KBM-7 (cell line): ENCODE measurements around the gene TAS1R1.
A peak's percentile ranks its signal among the peaks of the same experiment; 100 is the strongest.

Experiments used
- DNase-seq: peaks from one replicate; pipeline ENCODE4 v3.0.0-alpha.2; 2015
- in situ Hi-C: fragments of 300-500 bp; cut with MboI; formaldehyde crosslinking; loops from 2 replicates; pipeline ENCODE4 v1.14.3; 2020; ENCODE audit warnings: low sequenced_read_pairs, low pct_unique_long_range_greater_than_20kb, mixed read lengths

TAS1R1 gene

DNA sequence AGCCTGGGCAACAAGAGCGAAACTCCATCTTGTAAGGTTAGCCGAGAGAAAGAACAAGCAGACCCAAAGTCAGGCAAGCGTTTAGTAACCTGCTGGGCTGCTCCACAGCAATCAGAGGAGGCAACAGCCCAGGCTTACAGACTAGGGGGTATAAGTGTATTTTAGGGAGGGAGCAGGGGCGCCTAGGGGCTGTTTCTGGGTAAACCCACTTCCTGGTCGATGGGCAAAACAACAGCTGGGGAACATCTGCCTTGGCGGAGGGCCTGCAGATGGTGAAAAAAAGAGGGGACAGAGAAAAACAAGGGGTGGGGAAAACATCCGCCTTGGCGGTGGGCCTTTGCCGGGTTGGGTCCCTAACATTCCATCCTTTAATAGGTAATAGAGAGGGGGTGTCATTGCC lies 5.2 kb downstream of the TAS1R1 start:
- peak; percentile 33 for DNase-seq
- in situ Hi-C loops: no loop called here

DNA sequence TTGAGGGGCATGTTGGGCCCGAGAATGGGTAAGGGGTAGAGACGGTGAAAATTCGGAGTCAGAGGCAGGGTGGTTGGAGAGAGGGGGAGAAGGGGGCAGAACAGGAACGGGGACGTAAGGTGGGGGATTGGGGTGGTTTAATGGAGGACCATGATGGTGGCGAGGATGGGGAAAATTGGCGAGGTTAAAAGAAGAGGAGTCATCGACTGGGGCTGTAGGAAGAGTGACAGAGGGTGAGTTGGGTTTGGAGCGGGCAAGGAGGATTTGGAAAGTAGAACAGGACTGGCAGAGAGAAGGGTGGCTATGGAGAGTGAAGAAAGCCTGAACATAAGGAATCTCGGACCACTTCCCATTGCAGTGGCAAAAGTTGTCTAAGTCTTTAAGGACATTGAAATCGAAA lies 13.9 kb downstream of the TAS1R1 start:
- in situ Hi-C loops: no loop called here
- no peak for DNase-seq

DNA sequence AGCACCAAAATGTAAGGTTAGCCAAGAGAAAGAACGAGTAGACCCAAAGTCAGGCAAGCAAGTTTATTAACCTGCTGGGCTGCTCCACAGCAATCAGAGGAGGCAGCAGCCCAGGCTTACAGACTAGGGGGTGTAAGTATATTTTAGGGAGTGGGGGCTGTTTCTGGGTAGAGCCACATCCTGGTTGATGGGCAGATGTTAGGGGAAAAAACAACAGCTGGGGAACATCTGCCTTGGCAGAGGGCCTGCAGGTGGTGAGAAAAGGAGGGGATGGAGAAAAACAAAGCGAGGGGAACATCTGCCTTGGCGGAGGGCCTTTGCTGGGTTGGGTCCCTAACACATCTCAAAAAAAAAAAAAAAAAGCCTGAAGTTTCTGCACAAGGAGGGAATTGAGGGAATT lies 15.0 kb downstream of the TAS1R1 start:
- in situ Hi-C loops: no loop called here
- no peak for DNase-seq

DNA sequence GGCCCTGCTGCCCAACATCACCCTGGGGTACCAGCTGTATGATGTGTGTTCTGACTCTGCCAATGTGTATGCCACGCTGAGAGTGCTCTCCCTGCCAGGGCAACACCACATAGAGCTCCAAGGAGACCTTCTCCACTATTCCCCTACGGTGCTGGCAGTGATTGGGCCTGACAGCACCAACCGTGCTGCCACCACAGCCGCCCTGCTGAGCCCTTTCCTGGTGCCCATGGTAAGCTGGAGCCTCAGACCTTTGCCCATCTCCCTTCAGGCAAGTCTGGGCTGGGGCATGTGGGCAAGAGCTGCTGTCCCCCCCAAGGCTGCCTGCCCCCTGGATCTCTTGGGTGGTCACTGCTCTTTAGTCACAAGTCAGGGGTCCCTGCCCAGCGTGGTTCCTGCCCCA lies 15.9 kb downstream of the TAS1R1 start:
- DNase-seq: no peak
- in situ Hi-C loops: no loop called here

DNA sequence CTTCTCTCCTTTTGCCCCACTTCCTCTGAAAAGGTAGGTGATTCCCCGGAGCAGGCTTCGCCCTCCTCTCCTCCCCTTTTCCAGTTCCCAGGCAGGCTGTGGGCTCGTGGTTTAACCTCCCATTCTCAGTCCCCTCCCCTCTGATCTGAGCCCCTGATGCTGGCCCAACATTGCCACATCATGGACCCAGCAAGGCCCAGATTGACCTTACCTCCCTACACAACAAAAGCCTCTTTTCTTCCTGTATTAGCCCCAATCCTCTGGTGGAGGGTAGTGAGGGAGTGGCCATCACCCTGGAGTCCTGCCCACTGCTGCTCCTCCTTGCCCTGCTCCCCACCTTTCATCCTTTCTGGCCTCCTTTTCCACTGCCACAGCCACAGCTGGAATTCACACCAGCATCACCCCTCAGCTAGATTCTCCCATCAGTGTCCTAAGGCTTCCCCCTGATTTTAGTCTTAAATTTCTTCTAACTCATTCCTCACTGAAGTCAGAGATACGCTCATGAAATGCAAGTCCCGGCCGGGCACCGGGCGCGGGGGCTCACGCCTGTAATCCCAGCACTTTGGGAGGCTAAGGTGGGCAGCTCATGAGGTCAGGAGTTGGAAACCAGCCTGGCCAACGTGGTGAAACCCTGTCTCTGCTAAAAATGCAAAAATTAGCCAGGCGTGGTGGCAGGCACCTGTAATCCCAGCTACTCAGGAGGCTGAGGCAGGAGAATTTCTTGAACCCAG lies 17.7 kb downstream of the TAS1R1 start:
- in situ Hi-C loops: no loop called here
- DNase-seq: no peak

DNA sequence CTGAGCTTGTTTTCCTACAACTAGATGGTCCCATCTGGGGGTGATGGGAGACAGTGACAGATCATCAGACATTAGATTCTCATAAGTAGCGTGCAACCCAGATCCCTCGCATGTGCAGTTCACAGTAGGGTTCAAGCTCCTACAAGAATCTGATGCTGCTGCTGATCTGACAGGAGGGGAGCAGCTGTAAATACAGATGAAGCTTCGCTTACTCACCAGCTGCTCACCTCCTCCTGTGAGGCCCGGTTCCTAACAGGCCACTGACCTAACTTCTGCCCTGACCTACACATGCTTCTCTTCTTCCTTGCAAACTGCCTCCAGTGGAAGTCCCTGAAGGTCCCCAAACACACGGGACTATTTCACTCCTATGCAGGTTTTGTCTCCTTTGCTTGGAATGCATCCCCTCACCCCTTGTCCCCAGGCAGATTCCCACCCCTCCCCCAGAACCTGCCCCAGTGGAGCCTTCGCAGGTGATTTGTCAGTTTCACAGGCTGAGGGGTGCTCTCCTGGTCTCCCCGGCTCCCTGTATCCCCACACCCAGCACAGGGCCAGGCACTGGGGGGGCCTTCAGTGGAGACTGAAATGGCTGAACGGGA lies 19.0 kb downstream of the TAS1R1 start:
- in situ Hi-C loops: no loop called here
- DNase-seq: no peak

DNA sequence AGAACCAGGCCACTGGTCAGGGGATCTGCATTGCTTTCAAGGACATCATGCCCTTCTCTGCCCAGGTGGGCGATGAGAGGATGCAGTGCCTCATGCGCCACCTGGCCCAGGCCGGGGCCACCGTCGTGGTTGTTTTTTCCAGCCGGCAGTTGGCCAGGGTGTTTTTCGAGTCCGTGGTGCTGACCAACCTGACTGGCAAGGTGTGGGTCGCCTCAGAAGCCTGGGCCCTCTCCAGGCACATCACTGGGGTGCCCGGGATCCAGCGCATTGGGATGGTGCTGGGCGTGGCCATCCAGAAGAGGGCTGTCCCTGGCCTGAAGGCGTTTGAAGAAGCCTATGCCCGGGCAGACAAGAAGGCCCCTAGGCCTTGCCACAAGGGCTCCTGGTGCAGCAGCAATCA lies 19.7 kb downstream of the TAS1R1 start:
- in situ Hi-C loops: no loop called here
- DNase-seq: no peak

DNA sequence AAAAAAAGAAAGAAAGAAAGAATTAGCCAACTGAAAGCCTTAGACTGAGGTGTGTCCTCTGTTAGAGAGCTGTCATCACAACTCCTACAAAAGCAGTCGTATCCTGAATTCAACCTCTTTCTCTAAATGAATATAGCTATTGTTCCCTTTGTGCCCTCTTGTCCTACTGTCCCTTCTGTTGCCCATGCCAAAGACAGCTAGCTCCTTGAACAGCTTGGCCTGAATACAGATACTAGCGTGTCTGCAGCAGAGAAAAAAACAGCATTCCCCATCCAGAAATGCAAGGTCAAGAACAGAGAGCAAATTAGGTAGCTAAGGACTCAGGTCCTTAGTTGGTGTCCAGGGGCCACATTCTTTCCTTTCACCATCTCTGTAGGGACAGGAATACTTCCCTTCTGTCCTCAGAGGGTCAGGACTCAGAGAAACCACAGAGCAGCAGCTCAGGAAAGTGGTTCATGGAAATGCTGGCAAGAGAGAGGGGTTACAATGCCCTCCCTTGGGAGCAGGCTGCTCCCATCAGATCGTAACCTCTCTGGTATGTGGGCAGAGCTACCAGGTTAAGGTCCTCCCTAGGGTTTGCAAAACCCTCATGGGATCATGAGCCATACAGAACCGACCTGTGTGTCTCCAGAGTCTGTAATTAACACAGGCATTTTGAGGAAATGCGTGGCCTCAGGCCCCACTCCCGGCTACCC lies 22.9 kb downstream of the TAS1R1 start:
- in situ Hi-C loops: no loop called here
- DNase-seq: no peak

DNA sequence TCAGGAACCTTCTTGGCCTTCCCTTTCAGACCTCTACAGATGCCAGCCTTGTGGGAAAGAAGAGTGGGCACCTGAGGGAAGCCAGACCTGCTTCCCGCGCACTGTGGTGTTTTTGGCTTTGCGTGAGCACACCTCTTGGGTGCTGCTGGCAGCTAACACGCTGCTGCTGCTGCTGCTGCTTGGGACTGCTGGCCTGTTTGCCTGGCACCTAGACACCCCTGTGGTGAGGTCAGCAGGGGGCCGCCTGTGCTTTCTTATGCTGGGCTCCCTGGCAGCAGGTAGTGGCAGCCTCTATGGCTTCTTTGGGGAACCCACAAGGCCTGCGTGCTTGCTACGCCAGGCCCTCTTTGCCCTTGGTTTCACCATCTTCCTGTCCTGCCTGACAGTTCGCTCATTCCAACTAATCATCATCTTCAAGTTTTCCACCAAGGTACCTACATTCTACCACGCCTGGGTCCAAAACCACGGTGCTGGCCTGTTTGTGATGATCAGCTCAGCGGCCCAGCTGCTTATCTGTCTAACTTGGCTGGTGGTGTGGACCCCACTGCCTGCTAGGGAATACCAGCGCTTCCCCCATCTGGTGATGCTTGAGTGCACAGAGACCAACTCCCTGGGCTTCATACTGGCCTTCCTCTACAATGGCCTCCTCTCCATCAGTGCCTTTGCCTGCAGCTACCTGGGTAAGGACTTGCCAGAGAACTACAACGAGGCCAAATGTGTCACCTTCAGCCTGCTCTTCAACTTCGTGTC lies 23.7 kb downstream of the TAS1R1 start:
- in situ Hi-C loops: no loop called here
- no peak for DNase-seq

DNA sequence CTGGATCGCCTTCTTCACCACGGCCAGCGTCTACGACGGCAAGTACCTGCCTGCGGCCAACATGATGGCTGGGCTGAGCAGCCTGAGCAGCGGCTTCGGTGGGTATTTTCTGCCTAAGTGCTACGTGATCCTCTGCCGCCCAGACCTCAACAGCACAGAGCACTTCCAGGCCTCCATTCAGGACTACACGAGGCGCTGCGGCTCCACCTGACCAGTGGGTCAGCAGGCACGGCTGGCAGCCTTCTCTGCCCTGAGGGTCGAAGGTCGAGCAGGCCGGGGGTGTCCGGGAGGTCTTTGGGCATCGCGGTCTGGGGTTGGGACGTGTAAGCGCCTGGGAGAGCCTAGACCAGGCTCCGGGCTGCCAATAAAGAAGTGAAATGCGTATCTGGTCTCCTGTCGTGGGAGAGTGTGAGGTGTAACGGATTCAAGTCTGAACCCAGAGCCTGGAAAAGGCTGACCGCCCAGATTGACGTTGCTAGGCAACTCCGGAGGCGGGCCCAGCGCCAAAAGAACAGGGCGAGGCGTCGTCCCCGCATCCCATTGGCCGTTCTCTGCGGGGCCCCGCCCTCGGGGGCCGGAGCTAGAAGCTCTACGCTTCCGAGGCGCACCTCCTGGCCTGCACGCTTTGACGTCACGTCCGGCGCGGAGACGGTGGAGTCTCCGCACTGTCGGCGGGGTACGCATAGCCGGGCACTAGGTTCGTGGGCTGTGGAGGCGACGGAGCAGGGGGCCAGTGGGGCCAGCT lies 24.4 kb downstream of the TAS1R1 start, which contains the start of gene ZBTB48:
ZBTB48 (plus strand) TSS at position 621 of the 745 bp plus-strand sequence. CDS start 616 bp downstream, outside the sequence.
- in situ Hi-C loops: no loop called here

DNA sequence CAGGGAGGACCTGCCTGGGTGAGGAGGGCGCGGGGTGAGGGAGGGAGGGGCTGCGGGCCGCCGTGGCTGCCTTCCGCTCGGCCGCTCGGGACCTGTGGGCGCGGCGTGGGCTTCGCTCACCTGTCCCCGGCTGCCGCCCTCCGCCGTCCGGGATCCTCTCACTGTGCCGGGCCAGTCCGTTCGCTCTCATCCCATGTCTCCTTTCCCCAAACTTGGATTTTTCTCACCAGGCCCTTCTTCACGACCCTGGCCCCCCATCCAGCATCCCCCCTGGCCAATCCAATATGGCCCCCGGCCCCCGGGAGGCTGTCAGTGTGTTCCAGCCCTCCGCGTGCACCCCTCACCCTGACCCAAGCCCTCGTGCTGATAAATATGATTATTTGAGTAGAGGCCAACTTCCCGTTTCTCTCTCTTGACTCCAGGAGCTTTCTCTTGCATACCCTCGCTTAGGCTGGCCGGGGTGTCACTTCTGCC lies 25.0 kb downstream of the TAS1R1 start:
- DNase-seq: peak; percentile 60
- in situ Hi-C loops: no loop called here

More for the DNA sequence above, 24.4 kb downstream of the TAS1R1 start, which contains the start of gene ZBTB48:
- DNase-seq: peak; percentile 96

DNA sequence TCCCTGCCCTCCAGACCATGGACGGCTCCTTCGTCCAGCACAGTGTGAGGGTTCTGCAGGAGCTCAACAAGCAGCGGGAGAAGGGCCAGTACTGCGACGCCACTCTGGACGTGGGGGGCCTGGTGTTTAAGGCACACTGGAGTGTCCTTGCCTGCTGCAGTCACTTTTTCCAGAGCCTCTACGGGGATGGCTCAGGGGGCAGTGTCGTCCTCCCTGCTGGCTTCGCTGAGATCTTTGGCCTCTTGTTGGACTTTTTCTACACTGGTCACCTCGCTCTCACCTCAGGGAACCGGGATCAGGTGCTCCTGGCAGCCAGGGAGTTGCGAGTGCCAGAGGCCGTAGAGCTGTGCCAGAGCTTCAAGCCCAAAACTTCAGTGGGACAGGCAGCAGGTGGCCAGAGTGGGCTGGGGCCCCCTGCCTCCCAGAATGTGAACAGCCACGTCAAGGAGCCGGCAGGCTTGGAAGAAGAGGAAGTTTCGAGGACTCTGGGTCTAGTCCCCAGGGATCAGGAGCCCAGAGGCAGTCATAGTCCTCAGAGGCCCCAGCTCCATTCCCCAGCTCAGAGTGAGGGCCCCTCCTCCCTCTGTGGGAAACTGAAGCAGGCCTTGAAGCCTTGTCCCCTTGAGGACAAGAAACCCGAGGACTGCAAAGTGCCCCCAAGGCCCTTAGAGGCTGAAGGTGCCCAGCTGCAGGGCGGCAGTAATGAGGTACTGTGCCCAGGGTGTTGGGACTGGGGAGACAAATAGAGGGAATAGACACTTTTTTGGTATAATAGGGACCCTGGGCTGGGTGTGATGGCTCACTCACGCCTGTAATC lies 25.7 kb downstream of the TAS1R1 start:
- DNase-seq: peak; percentile 73
- in situ Hi-C loops: no loop called here

DNA sequence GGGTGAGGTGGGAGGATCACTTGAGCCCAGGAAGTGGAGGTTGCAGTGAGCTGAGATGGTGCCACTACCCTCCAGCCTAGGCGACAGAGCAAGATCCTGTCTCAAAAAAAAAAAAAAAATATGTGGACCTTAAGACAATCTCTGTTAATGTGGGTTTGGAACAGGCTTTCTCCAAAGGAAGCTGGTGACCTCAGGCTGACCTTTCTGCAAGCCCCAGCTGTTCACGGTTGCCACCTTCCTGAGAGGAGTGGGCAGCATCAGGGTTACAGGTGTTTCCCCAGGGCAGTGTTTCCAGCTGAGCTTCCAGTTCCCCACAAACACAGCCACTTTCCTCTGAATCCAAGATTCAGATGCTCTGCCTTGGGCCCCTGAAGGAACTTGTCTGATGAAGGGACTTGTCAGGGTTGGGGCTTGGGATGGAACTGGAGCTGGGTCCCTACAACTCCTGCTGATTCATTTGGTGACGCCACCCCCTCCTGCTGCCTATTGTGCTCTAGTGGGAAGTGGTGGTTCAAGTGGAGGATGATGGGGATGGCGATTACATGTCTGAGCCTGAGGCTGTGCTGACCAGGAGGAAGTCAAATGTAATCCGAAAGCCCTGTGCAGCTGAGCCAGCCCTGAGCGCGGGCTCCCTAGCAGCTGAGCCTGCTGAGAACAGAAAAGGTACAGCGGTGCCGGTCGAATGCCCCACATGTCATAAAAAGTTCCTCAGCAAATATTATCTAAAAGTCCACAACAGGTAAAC lies 26.6 kb downstream of the TAS1R1 start:
- DNase-seq: peak; percentile 77
- in situ Hi-C loops: no loop called here

DNA sequence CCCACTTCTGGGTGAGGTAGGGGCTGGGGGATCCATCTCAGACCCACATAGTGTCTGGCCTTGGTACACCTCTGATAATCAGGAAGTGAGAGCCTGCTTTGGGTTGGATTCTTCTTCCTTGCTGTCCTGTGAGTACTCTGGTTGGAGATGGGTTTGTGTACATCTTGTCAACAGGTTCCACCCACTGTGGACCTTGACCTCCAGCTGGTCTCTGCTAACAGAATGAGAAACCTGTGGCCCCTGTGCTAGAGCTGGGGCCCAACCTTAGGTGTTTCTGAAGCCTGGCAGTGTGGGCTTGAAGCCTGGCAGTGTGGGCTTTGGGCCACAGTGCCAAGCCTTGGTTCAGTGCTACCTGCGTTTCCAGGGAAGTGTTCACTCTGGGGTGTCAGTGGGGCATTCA lies 27.3 kb downstream of the TAS1R1 start:
- DNase-seq: no peak
- in situ Hi-C loops: no loop called here

DNA sequence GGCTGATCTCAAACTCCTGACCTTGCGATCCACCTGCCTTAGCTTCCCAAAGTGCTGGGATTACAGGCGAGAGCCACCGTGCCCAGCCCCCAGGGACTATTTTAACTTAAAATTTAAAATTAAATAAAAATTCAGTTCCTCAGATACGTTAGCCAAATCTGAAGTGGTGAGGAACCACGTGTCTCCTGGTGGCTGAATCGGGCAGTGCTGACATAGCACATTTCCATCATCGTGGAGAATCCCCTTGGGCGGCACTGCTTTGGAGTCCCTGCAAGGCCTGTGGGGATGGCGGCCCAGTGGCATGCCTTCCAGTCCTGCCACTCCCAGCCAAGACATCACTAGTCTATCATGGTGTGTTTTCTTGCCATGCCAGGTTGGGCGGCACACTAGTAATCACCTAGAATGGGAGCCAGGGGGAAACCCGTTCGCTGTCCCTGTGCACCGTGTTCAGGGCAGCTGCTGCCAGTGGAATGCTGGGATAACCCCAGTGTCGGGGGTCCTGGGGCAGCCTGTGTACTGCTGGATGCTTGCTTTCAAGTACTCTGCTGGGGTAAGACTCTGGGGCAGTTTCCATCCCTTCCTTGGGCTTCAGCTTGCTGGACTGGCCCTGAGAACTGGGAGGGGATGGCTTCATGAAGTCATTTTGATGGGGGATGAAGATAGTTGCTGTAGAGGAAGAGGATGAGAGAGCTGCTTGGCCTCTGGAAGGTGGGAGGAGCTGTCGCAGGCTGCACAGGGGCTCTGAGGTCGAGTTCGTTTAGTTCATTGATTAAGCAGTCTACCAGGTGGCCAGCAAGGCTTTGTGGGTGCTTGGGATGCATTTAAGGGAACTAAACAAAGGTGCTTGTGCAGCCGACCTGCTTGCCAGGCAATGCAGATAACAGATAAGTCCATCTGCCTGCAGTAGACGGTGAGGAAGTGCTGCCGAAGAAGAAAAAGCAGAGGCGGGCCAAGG lies 29.3 kb downstream of the TAS1R1 start:
- in situ Hi-C loops: no loop called here
- DNase-seq: no peak

DNA sequence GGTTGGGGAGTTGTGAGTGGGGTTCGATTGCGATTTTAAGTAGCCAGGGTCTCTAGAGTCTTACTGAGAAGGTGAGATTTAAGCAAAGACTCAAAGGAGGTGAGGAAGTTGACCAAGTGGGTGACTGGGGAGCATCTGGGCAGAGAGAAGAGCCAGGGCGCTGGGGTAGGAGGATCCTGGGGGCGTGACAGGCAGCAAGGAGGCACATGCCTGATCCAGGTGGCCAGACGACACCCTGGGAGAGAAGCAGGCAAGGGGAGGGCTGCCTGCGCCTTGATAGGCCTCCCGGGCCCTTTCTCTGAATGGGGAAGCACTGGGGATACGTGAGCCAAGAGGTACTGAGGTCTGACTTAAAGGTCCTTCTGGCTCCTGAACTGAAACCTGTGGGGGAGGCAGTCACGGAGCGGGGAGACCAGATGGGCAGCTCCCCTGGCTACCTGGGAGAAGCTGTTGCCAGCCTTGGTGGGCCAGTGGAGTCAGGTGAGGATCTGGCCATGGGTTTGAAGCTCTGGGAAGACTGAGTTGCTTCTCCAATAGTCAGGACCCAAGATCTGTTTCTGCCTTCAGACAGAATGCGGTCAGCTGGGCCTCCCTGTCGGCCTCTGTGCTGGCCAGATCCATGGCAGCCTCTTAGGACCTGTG lies 30.1 kb downstream of the TAS1R1 start:
- DNase-seq: no peak
- in situ Hi-C loops: no loop called here
